COR-L47 (cell line): ENCODE measurements around the gene C1orf167.

Experiments
- DNase-seq: peaks from one replicate; lab custom pipeline; 2025; lab: John Stamatoyannopoulos, UW

C1orf167 gene

GRCh38 chr1:11736746-11737639, 25.0 kb upstream of the C1orf167 start:
- peak; percentile 37 for DNase-seq

DNA sequence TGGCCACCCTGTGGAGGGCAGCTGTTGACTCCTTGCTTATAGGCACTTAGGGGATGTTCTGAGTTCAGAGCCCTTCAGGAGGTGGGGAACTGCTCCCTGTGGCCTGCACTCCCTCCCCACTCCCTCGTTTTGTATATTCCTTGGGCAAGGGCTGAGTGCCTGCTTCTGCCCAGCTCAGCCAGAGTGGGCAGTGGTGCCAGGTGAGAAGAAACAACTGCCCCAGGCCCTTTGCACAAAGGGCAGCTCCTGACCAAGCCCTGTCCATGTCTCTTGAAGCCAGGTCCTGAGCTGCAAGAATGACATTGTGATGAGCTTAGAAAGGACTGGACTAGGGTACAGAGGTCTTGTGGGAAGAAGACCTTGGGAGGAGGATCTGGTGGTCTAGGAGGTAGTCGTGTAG, 23.9 kb upstream of the C1orf167 start:
- no peak for DNase-seq

DNA sequence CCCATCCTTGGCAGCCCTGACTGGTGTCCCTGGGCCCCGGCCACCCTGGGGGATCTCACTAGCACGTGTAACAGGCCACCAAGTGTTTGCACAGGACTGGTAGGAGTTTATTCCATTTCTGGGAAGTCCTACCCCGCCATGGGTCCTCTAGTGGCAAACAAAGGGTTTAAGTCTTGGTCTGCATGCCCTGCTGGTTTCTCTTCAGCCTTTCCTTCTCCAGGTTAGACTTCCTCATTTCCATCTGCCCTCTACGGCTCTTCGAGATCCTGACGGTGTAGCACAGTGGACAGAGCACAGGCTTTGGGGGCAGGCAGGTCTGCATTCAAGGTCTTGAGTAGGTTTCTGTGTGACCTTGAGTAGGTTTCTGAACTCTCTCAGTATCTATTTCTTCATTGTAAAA, 23.2 kb upstream of the C1orf167 start:
- DNase-seq: no peak

DNA sequence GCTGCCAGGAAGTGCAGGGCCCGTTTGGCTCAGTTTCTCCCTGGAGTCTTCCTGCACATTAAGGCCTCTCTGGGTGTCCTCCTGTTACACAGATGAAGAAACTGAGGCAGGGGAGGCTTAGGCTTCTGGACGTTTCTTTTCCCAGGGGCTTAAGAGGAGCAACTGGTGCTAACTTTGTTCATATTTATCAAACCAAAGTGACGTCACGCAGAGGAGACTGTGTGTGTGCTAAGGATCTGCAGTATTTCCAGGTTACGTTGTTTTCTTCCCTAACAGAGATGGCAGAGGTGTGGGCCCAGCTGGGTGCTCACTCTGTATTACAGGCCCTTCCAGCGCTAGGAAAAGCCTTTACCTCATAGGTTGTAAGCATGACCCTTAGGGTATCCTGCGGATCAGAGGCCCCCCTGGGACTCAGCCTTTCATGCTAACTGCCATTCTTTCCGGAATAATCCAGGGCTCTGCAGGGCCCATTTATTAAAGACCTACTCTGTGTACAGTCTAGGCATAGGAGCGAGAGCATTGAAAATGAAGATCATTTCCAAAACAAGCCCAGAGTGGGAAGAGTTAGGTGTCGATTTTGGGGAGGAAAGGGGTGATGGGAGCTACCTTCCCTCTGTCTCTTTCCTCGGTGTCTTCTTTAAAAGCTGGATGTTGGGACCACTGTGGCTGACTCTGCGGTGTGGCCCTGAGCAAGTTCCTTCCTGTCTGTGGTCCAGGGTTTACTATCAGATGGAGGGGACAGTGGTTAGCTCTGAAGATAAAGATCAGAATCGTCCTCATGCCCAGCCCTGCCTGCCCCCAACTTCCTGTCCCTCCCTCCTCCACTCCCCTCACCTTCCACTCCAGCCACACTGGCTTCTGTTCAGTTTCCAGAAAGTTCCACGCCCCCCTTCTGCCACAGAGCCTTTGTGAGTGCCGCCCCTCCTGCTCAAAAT, 21.5 kb upstream of the C1orf167 start:
- DNase-seq: no peak

DNA sequence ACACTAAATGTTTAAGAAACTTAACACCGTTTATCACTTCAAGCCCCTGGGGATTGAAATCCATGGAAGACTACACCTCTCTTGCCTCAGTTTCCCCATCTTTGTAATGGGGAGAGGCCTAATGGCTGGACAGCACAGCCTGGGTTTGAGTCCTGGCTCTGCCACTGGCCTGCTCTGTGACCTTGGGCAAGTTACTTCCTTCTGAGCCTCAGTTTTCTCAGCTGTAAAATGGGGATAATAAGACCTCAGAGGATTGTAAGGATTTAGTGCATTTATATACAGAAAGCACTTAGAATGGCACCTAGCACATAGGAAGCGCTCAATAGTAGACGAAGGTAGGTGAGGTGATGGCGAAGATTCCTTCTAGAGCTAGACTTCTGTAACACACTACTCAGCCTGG, 20.5 kb upstream of the C1orf167 start:
- no peak for DNase-seq

DNA sequence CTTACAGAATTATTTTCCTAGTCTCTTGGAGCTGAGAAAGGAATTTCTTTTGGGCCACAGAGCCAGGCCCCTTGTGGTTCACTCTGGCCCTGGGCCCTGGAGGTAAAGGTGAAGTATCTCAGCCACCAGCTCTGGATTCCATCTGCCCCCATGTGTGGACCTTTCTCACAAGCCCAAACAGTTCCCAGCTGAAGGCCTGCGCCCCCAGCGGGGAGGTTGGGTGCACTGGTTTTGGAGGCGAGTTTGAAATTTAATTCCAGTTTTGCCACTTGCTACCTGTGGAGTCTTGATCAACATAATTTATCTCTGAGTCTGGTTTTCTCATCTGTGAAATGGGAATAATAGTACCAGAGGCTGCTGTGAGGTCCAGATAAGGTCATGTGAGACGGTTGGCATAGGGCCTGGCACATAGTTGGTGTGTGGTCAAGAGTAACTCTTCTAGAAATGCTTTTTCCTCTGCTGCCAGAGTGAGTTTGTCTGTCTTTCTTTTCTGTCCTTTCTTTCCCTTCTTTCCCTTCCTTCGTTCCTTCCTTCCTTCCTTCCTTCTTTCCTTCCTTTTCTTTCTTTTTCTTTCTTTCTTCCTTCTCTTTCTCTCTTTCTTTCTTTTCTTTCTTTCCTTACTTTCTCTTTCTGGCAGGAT, 20.0 kb upstream of the C1orf167 start:
- DNase-seq: no peak

DNA sequence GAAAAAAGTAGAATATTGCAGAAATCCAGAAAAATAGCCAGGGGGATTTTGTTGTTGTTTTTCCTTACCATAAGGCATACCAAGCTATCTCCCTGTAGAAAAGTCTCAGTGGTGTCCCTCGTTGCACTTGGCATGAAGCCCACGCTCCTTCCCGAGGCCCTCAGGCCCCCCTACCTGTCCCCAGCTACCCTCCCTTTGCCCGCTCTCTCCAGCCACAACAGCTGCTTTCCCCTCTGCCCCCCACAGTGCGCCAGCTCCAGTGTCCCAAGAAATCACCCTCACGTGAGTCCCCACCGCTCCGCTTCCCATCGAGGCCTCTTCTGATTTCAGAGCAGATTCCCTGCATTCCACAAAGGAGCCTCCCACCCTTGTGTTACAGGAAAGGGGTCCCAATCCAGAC, 17.7 kb upstream of the C1orf167 start:
- no peak for DNase-seq

GRCh38 chr1:11746092-11746491, 15.9 kb upstream of the C1orf167 start:
- no peak for DNase-seq

- no peak for DNase-seq
Measured at GRCh38 chr1:11746795-11747487, 15.1 kb upstream of the C1orf167 start.

DNA sequence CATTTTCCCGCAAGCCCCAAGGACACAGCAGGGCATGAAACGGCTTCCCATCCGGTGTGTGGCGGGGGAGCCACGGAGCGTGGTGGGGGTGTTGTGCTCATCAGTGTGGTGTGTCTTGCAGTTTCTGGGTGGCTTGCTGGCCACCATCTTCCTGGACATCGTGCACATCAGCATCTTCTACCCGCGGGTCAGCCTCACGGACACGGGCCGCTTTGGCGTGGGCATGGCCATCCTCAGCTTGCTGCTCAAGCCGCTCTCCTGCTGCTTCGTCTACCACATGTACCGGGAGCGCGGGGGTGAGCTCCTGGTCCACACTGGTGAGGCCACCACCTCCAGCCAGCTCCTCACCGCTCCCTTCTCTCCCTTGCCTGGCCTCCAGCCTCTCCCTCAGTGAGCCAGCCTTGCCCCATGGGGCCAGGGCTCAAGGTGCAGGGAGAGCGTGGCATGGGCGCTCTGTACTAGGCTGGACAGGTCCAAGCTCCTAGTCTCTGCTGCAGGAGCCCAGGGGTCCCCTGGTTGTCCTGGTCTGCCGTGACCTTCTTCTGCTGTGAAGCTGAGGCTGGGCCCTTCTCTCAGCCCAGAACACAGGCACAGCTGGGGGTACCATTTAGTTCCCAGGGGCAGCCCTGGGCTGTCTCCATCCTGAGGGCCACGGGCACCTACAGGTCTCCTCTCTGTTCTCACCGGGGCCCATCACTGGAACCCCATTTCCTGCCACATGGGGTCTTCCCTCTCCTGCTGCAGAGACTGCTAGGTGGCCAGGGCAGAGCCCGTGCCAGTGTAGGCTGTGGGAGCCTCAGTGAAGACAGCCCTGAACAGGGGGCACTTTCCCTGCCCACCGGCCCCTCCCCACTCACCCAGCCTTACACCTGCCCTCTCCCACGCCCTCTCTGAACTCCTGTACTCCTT, 13.4 kb upstream of the C1orf167 start:
- no peak for DNase-seq

GRCh38 chr1:11749203-11749689, 12.7 kb upstream of the C1orf167 start:
- DNase-seq: peak; percentile 8

GRCh38 chr1:11749996-11750395, 12.0 kb upstream of the C1orf167 start:
- DNase-seq: no peak

- DNase-seq: no peak
Measured at GRCh38 chr1:11751087-11751486, 10.9 kb upstream of the C1orf167 start.

GRCh38 chr1:11752359-11753088, 9.5 kb upstream of the C1orf167 start:
- no peak for DNase-seq

DNA sequence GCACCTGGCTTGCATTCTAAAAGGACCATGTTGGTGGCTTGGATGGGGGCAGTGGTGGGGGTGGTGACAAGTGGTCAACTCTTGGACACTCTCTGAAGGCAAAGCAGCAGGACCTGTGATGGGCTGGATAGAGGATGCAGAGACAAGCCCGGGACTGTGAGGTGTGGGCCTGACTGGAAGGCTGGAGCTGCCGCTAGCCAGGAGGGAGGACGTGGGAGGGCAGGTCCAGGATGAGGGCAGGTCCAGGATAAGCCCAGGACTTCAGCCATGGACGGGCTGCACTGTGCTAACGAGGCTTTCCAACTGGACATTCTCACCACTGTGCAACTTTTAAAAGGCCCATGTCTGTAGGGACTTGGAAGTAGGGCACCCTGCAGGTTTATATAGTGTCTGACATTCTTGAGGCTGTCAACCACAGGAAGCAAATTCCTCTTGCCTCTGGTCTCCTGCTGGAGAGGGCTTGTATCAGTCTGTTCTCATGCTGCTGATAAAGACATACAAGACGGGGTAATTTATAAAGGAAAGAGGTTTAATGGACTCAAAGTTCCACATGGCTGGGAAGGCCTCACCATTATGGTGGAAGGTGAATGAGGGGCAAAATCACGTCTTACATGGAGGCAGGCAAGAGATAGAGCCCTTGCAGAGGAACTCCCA, 8.3 kb upstream of the C1orf167 start:
- no peak for DNase-seq

DNA sequence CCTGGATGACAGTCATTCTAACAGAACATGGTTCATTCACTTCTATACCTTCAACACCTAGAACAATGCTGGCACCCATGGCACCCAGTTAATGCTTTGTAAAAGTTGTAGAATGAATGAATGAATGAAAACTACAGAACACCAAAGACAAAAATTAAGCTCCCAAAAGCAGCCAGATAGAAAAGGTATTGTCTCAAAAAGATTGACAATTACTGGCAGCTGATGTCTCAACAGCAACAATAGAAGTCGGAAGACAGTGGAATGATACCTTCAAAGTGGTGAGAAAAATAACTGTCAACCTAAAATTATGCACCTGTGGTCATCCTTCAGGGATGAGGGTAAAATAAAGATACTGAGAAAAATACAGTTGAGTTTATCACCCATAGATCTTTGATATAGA, 4.9 kb upstream of the C1orf167 start:
- no peak for DNase-seq

DNA sequence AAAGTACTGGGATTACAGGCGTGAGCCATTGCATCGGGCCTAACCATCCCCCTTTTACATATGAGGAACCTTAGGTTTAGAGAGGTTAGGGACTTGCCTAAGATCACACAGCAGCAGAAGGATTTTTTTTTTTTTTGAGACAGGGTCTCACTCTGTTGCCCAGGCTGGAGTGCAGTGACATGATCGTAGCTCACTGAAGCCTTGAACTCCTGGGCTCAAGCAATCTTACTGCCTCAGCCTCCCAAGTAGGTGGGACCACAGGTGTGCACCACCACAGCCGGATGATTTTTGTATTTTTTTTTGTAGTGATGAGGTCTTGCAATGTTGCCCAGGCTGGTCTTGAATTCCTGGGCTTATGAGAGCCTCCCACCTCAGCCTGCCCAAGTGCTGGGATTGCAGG, 2.2 kb upstream of the C1orf167 start:
- no peak for DNase-seq

DNA sequence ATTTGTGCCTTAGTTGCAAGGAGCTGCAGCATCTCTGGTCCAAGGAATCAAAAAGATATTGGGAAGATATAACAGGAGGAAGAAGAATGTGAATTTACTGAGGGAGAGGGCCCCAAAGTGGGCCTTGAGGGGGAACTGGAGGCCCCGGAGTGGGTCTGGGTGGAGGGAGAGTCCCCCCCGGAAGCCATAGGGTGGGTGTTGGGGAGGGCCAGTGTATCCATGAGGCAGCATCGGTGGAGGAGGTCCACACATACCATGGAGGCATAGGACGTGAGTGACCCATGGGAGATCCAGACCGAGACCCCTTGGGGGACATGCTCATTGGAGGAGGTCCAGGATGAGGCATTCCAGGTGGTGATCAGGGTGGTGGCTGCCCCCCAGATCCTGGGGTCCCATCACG, 708 bp upstream of the C1orf167 start:
- DNase-seq: no peak

DNA sequence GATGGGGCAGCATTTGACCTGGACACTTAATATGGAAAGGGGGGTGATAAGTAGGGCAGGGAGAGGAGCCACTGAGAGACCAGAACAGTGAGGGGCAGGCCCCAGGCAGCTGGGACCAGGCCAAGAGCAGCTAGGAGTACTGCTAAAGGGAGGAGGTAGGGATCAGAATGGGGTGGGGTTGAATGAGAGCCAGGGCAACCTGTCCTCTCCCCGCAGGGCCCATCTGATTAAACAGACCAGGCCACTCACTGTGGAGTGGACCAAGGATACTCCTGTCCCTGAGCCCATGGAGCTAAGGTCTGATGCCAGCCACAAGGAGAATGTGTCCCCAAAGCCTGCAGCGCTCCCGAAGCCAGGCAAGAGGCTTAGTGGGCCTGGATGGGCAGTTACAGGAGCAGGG, 2.1 kb downstream of the C1orf167 start:
- DNase-seq: no peak
